ENCODE measurements around the gene RETN.

Gene RETN

GRCh38 chr19:7646426-7646700 is 22.5 kb upstream of the RETN start:
- 0 out of 2 replicates have a peak, but pooled peaks cover 3% of the 10 kb centered on the region for H3F3A ChIP-seq (ENCODE audit: control insufficient read depth, insufficient read depth)
- peaks cover 3% of the 10 kb centered on the region; the same call in 1 of the 2 replicates for H3K36me3 ChIP-seq (ENCODE audit: control insufficient read depth, low read length)
- H3K9me2 ChIP-seq (replicated peaks; ENCODE audit: control insufficient read depth, low read length) = no peaks in the 10 kb centered on the region
- H4K20me1 ChIP-seq (ENCODE audit: control insufficient read depth, insufficient read depth, low read depth, low read length) = no peaks in the 10 kb centered on the region
- TF ChIP-seq CTCF (IDR thresholded peaks at IDR 0.05; ENCODE audit: low read depth, low read length, poor library complexity, severe bottlenecking) = no peak
- TF ChIP-seq EZH2phosphoT487 (IDR thresholded peaks at IDR 0.05; ENCODE audit: borderline replicate concordance, low read length) = no peak
- H3K4me2 ChIP-seq (ENCODE audit: low read length) = no peak overlapping the region
- peaks cover 40% of the 10 kb centered on the region for H3K4me1 ChIP-seq (ENCODE audit: control insufficient read depth, low read length)
- no peak overlapping the region for H3K27ac ChIP-seq (ENCODE audit: low read depth, low read length)
- H3K79me2 ChIP-seq (ENCODE audit: control insufficient read depth, low read length) = no peaks in the 10 kb centered on the region
- H3K4me3 ChIP-seq (ENCODE audit: low read length) = no peak overlapping the region
- H3K9me3 ChIP-seq (ENCODE audit: control insufficient read depth, insufficient read depth, low read length) = no peaks in the 10 kb centered on the region
- H3K27me3 ChIP-seq (ENCODE audit: control insufficient read depth, low read length) = no peaks in the 10 kb centered on the region

- peaks cover 3% of the 10 kb centered on the region; the same call in 1 of the 2 replicates for H3K36me3 ChIP-seq (ENCODE audit: control insufficient read depth, low read length)
- no peaks in the 10 kb centered on the region for H3K9me3 ChIP-seq (ENCODE audit: control insufficient read depth, insufficient read depth, low read length)
- TF ChIP-seq EZH2phosphoT487 (IDR thresholded peaks at IDR 0.05; ENCODE audit: borderline replicate concordance, low read length) (no peak), CTCF (IDR thresholded peaks at IDR 0.05; ENCODE audit: low read depth, low read length, poor library complexity, severe bottlenecking) (no peak)
Observed at GRCh38 chr19:7647156-7647555, 21.7 kb upstream of the RETN start.

GRCh38 chr19:7648265-7649014 is 20.4 kb upstream of the RETN start:
- TF ChIP-seq CTCF (IDR thresholded peaks at IDR 0.05; ENCODE audit: low read depth, low read length, poor library complexity, severe bottlenecking) (no peak), EZH2phosphoT487 (IDR thresholded peaks at IDR 0.05; ENCODE audit: borderline replicate concordance, low read length) (no peak)
- Histone ChIP-seq H3K9me3 (ENCODE audit: control insufficient read depth, insufficient read depth, low read length) (no peaks in the 10 kb centered on the region), H3K4me1 (ENCODE audit: control insufficient read depth, low read length) (peaks cover 45% of the 10 kb centered on the region), H3F3A (ENCODE audit: control insufficient read depth, insufficient read depth) (0 out of 2 replicates have a peak, but pooled peaks cover 3% of the 10 kb centered on the region), H4K20me1 (ENCODE audit: control insufficient read depth, insufficient read depth, low read depth, low read length) (no peaks in the 10 kb centered on the region), H3K4me3 (ENCODE audit: low read length) (no peak overlapping the region), H3K9me2 (replicated peaks; ENCODE audit: control insufficient read depth, low read length) (no peaks in the 10 kb centered on the region), H3K79me2 (ENCODE audit: control insufficient read depth, low read length) (no peaks in the 10 kb centered on the region), H3K36me3 (ENCODE audit: control insufficient read depth, low read length) (no peaks in the 10 kb centered on the region; the same call in 1 of the 2 replicates), H3K4me2 (ENCODE audit: low read length) (peak overlapping the region; percentile 34), H3K27ac (ENCODE audit: low read depth, low read length) (peak overlapping the region; percentile 24; the same call in 1 of the 2 replicates), H3K27me3 (ENCODE audit: control insufficient read depth, low read length) (no peaks in the 10 kb centered on the region)

More at GRCh38 chr19:7647156-7647555, 21.7 kb upstream of the RETN start:
- Histone ChIP-seq H3K9me2 (replicated peaks; ENCODE audit: control insufficient read depth, low read length) (no peaks in the 10 kb centered on the region), H3K27ac (ENCODE audit: low read depth, low read length) (no peak overlapping the region), H3K4me2 (ENCODE audit: low read length) (no peak overlapping the region), H3F3A (ENCODE audit: control insufficient read depth, insufficient read depth) (0 out of 2 replicates have a peak, but pooled peaks cover 3% of the 10 kb centered on the region), H3K79me2 (ENCODE audit: control insufficient read depth, low read length) (no peaks in the 10 kb centered on the region), H3K4me1 (ENCODE audit: control insufficient read depth, low read length) (peaks cover 41% of the 10 kb centered on the region), H3K27me3 (ENCODE audit: control insufficient read depth, low read length) (no peaks in the 10 kb centered on the region), H4K20me1 (ENCODE audit: control insufficient read depth, insufficient read depth, low read depth, low read length) (no peaks in the 10 kb centered on the region), H3K4me3 (ENCODE audit: low read length) (no peak overlapping the region)
